GM12864 (cell line): ENCODE results near the gene SARM1.
"Not testable (repeated sequence)": the region's sequence is repeated elsewhere in the genome, so short reads cannot be mapped to it uniquely, and the experiment has no call there.

ENCODE experiments used
- DNase-seq: peaks from one replicate; pipeline ENCODE4 v3.0.0-alpha.2; 2011; ENCODE audit warnings: low read depth
- H3K4me3 ChIP-seq: 2 replicates; pipeline ENCODE4 v1.5.1; 2011; ENCODE audit warnings: mild to moderate bottlenecking, low read depth, low read length, control low read depth
- TF ChIP-seq, protein P1 (sequence below): IDR thresholded peaks from 2 replicates; pipeline ENCODE4 v1.5.1; 2011; ENCODE audit warnings: low read depth, mild to moderate bottlenecking, moderate library complexity, low read length, control low read depth, inconsistent platforms; ENCODE audit errors: missing control alignments

The SARM1 gene

DNA sequence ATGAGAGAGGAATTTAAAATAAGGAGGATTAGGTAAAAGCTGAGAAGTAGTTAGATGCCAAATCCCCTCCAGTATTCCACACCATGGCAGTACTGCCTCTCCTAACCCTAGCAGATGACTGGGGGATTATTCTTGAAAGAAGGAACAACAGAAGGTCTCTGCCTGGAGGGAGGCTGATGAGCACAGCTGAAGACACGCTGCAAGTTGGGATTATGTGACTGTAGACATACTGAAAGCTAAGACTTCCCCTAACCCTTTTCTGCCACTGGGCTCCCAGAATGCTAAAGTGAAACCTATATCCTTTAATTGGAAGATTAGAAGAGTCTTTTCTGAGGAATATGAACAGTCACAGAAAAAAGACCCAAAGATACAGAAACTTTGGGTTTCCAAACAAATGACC lies 62.2 kb downstream of the SARM1 start:
- no peak for DNase-seq
- no peak overlapping the region for H3K4me3 ChIP-seq
- TF ChIP-seq, protein P1, sequence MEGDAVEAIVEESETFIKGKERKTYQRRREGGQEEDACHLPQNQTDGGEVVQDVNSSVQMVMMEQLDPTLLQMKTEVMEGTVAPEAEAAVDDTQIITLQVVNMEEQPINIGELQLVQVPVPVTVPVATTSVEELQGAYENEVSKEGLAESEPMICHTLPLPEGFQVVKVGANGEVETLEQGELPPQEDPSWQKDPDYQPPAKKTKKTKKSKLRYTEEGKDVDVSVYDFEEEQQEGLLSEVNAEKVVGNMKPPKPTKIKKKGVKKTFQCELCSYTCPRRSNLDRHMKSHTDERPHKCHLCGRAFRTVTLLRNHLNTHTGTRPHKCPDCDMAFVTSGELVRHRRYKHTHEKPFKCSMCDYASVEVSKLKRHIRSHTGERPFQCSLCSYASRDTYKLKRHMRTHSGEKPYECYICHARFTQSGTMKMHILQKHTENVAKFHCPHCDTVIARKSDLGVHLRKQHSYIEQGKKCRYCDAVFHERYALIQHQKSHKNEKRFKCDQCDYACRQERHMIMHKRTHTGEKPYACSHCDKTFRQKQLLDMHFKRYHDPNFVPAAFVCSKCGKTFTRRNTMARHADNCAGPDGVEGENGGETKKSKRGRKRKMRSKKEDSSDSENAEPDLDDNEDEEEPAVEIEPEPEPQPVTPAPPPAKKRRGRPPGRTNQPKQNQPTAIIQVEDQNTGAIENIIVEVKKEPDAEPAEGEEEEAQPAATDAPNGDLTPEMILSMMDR: no peak

DNA sequence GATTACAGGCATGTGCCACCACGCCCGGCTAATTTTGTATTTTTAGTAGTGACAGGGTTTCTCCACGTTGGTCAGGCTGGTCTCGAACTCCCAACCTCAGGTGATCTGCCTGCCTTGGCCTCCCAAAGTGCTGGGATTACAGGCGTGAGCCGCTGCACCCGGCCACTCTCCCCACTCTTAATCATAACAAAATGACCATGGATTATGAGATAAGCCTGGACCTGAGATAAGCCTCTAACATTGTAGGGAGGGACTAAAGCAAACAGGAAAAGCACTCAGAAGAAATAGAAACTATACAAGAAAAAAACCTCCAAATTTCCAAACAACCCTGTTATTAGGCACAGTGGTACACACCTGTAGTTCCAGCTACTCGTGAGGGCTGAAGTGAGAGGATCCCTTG lies 62.8 kb downstream of the SARM1 start:
- H3K4me3 ChIP-seq, DNase-seq: not testable (repeated sequence)

DNA sequence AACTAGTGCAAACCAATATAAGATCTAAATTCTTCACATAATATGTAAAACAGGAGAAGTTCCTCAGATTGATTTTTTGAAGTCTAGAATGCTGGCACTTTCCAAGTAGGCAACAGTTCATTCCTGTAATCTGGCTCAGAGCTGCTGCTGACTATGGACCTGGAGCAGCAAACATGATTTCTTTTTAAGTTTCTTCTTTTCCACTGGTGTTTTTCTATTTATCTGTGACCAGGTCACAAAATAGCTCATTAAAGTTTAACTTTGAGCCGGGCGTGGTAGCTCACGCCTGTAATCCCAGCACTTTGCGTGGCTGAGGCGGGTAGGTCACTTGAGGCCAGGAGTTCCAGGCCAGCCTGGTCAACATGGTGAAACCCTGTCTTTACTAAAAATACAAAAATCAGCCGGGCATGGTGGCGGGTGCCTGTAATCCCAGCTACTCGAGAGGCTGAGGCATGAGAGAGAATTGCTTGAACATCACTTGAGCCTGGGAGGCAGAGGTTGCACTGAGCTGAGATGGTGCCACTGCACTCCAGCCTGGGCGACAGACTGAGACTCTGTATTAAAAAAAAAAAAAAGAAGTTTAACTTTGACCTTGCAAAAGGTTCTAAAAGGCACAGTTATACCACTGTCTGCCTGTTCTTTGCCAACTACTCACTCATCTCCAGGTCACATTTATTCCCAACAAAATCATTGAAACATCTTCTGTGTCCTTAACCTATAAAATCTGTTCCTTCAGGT lies 72.6 kb downstream of the SARM1 start:
- TF ChIP-seq, protein P1: no peak
- no peak overlapping the region for H3K4me3 ChIP-seq
- no peak for DNase-seq

DNA sequence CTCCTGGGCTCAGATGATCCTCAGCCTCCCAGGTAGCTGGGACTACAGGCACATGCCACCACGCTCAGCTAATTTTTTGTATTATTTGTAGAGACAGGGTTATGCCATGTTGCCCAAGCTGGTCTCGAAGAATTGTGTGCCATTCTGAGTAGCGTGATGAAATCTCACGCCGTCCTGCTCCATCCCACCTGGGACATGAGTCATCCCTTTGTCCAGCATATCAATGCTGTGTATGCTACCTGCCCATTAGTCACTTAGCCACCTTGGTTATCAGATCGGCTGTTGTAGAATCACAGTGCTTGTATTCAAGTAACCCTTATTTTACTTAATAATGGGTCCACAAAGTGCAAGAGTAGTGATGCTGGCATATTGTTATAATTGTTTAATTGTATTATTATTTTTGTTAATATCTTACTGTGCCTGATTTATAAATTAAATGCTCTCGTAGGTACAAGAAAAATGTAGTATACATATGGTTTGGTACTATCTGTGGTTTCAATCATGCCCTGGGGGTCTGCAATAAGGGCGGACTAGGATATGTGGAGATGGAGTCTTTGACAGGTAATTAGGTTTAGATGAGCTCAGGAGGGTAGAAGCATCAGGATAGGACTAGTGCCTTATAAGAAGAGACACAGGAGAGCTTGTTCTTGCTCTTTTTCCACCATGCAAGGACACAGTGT lies 75.4 kb downstream of the SARM1 start:
- TF ChIP-seq, protein P1: no peak
- no peak overlapping the region for H3K4me3 ChIP-seq
- DNase-seq: no peak

DNA sequence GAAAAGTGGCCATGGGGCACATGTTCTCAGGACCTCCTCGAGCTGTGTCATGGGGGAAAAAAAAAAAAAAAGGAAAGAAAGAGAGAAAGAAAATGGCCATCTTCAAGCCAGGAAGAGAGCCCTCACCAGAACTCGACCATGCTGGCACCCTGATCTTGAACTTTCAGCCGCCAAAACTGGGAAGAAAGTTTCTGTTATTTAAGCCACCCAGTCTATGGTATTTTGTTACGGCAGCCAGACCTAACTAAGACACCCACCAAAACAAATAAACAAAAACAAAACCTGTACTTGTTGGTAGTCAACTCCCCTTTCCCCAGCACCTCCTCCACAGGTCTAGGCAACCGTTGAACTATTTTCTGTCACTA lies 75.9 kb downstream of the SARM1 start:
- no peak for DNase-seq
- H3K4me3 ChIP-seq: no peak overlapping the region
- TF ChIP-seq, protein P1: no peak

DNA sequence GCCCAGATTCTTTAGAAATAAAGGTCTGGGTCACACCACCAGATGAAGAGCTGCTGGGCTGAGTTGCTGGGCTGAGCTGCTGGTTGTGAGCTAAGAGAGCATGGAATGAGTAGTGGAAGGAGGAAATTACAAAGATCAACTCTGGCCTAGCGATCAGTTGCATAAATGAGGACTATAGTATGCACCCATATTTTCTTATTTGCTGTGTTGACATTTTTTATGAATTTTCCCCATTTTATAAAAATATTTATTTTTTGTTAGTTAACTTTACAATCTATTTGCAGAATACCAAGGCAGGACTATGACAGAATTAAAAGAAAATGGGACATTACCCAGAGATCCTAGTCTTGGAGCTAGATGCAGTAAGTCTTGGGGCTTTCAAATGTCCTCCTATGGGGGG lies 78.4 kb downstream of the SARM1 start:
- TF ChIP-seq, protein P1: no peak
- no peak overlapping the region for H3K4me3 ChIP-seq
- no peak for DNase-seq
